CD4-positive, CD25-positive, alpha-beta regulatory T cell (primary cell): Measurements from ENCODE around the gene CTBP2. TPM values are rescaled to one million over a fixed set of nuclear protein-coding genes. Genes with fewer than 3 reads are reported as not detected.

ENCODE experiments used
- ATAC-seq, 2 donors: fragments of 150-1000 bp; cut with Tn5 transposase; one replicate each; pipeline ENCODE4 v1.10.0; 2021; ENCODE audit warnings: low read depth in 2 of 2, moderate number of reproducible peaks in 2 of 2, moderate library complexity in 1 of 2
- DNase-seq, 3 donors: peaks; one replicate each; pipeline versions ENCODE4 v3.0.0 to v3.0.0-alpha.2; 2012 to 2022; ENCODE audit warnings: mixed read lengths in 1 of 3
- H3K27ac ChIP-seq: one replicate; pipeline ENCODE4 v1.7.0; 2013; ENCODE audit warnings: mild to moderate bottlenecking, low read length; ENCODE audit not compliant: insufficient read depth, poor library complexity, severe bottlenecking
- H3K27me3 ChIP-seq: one replicate; pipeline ENCODE4 v1.7.0; 2013; ENCODE audit warnings: low read length; ENCODE audit not compliant: control insufficient read depth, insufficient read depth
- H3K36me3 ChIP-seq: one replicate; pipeline ENCODE4 v1.7.0; 2013; ENCODE audit warnings: mild to moderate bottlenecking, low read length, moderate library complexity; ENCODE audit not compliant: control insufficient read depth, insufficient read depth
- H3K4me1 ChIP-seq: 2 replicates; pipeline ENCODE4 v1.7.0; 2013; ENCODE audit warnings: mild to moderate bottlenecking, low read length; ENCODE audit not compliant: insufficient read depth, control insufficient read depth, poor library complexity, severe bottlenecking
- H3K4me3 ChIP-seq: one replicate; pipeline ENCODE4 v1.7.0; 2013; ENCODE audit warnings: low read depth, mild to moderate bottlenecking, low read length, moderate library complexity
- H3K9me3 ChIP-seq, 2 experiments: 1 replicate in 1 of 2; 2 replicates in 1 of 2; pipeline ENCODE4 v1.7.0; 2013; ENCODE audit warnings: low read length in 2 of 2, mild to moderate bottlenecking in 1 of 2, moderate library complexity in 1 of 2; ENCODE audit not compliant: control insufficient read depth in 2 of 2
- H3K27ac Mint-ChIP-seq, 3 donors: one replicate each; pipeline ENCODE4 v1.8.0; 2020 to 2022; ENCODE audit warnings: mild to moderate bottlenecking in 3 of 3, mixed read lengths in 3 of 3, moderate library complexity in 2 of 3
- H3K27me3 Mint-ChIP-seq: one replicate; pipeline ENCODE4 v1.8.0; 2022; ENCODE audit warnings: mild to moderate bottlenecking, mixed read lengths
- H3K36me3 Mint-ChIP-seq: one replicate; pipeline ENCODE4 v1.8.0; 2020; ENCODE audit warnings: mixed read lengths
- H3K4me1 Mint-ChIP-seq, 4 donors: one replicate each; pipeline ENCODE4 v1.8.0; 2020 to 2022; ENCODE audit warnings: mixed read lengths in 4 of 4, mild to moderate bottlenecking in 1 of 4
- H3K4me3 Mint-ChIP-seq, 4 donors: one replicate each; pipeline ENCODE4 v1.8.0; 2020 to 2022; ENCODE audit warnings: mild to moderate bottlenecking in 4 of 4, mixed read lengths in 4 of 4, moderate library complexity in 3 of 4
- H3K9me3 Mint-ChIP-seq, 7 donors: one replicate each; pipeline ENCODE4 v1.8.0; 2020 to 2022; ENCODE audit warnings: mixed read lengths in 7 of 7, mild to moderate bottlenecking in 3 of 7, moderate library complexity in 2 of 7
- polyA plus RNA-seq, 4 donors: library from polyadenylated mRNA; unstranded; fragments of 300-500 nt; fragmentation: Illumina TruSeq; gene quantifications; one replicate each; pipeline ENCODE4 v1.2.3, GENCODE V29; 2021
- total RNA-seq: library from RNA; stranded (reverse); gene quantifications from one replicate; pipeline ENCODE4 v1.2.3, GENCODE V29; 2022

CTBP2 gene
- total and polyA plus RNA-seq, 5 donors from 2014 or later: 0.10 to 0.49 (median 0.13) TPM; not detected in 2

DNA sequence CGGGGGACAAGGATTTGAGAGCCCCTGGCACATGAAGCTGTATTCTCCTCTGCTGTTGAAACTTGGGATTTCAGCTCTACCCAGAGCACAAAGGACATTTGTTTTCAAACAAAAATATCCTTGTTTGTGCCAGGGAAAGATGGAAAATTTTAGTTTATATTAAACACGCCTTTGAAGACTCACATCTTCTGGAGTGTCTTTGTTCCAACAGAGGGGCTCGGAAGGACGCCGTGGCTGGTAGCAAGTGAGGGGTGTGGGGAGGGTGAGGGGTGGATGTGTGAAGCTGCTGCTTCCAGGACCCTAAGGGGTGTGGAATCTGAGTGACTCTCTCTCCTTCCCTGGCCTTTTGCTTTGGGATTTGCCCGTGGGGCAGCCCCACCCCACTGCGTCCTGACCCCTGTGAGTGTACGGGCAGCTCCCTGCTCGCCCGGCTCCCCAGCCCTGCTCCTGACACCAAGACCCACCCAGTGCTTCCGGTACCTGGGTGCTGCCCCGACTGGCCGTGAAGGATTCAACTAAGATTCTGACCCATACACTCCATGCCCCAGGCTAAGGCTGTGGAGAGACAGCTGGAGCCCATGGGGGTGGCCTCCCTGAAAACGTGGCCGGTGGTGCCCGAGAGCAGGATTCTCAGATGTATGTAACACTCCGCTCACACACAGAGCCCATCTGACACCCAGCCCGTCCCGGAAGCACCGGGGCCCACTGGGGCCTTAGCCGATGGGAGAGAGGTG, 158.9 kb downstream of the CTBP2 start:
- Mint-ChIP-seq H3K36me3 (no peaks in the 10 kb centered on the region), H3K4me1 (no peaks in the 10 kb centered on the region), H3K9me3 (no peaks in the 10 kb centered on the region), H3K27ac (no peak overlapping the region), H3K27me3 (no peaks in the 10 kb centered on the region), H3K4me3 (no peak overlapping the region)
- H3K27me3 ChIP-seq: no peaks in the 10 kb centered on the region
- no peak for DNase-seq
- H3K4me3 ChIP-seq: no peak overlapping the region
- no peaks in the 10 kb centered on the region for H3K4me1 ChIP-seq
- no peak overlapping the region for H3K27ac ChIP-seq
- no peaks in the 10 kb centered on the region for H3K9me3 ChIP-seq
- H3K36me3 ChIP-seq: no peaks in the 10 kb centered on the region
- ATAC-seq: no peak

DNA sequence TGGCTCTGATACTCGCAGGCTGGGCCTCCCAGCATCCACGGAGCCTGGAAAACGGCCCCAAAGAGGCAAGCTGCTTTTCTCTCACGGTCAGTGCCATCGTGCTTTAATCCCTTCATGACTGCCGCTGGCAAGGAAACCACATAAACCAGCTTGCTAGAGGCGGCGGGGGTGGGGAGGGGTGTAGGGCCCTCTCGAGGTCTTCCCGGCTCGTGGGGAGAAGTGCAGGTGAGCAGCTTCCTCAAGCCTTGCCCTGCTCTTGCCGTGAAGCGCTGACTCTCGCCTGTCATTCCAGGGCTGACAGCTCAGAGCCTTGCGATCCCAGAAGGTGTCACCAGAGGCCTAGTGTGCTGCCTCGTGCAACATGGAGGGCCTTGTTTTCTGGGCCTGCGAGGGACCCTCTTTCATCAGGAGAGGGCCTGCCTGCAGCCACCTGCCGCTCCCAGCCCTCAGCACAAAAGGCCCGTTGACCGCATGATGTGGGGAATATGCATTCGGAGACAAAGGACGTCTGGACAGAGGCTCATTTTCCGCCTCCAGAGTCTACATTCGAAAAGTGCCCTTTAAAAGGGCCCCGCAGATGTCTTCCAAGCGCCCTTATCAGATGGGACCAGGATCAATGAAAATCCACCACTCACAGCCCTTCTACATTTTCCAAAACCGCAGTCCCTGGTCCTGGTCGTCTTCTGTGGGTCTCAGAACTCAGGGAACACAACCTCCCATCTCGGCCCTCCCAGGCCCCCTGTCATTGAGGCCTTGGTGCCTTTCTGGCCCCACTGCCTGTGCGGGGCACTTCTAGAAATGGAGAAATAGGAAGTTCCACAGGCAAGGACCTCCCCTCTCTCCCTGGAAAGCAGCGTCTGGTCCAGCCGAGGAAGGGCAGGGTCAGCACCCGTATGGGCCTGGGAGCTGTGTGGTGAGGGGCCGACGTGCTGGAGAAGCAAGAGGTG, 159.7 kb downstream of the CTBP2 start:
- Histone ChIP-seq H3K4me1 (no peaks in the 10 kb centered on the region), H3K4me3 (no peak overlapping the region), H3K27ac (no peak overlapping the region), H3K9me3 (no peaks in the 10 kb centered on the region), H3K27me3 (no peaks in the 10 kb centered on the region), H3K36me3 (no peaks in the 10 kb centered on the region)
- H3K4me1 Mint-ChIP-seq: no peaks in the 10 kb centered on the region
- no peaks in the 10 kb centered on the region for H3K9me3 Mint-ChIP-seq
- H3K27me3 Mint-ChIP-seq: no peaks in the 10 kb centered on the region
- no peaks in the 10 kb centered on the region for H3K36me3 Mint-ChIP-seq
- H3K27ac Mint-ChIP-seq: no peak overlapping the region
- peak in 1 of 3 donors; percentile 10 for DNase-seq
- no peak for ATAC-seq
- no peak overlapping the region for H3K4me3 Mint-ChIP-seq

DNA sequence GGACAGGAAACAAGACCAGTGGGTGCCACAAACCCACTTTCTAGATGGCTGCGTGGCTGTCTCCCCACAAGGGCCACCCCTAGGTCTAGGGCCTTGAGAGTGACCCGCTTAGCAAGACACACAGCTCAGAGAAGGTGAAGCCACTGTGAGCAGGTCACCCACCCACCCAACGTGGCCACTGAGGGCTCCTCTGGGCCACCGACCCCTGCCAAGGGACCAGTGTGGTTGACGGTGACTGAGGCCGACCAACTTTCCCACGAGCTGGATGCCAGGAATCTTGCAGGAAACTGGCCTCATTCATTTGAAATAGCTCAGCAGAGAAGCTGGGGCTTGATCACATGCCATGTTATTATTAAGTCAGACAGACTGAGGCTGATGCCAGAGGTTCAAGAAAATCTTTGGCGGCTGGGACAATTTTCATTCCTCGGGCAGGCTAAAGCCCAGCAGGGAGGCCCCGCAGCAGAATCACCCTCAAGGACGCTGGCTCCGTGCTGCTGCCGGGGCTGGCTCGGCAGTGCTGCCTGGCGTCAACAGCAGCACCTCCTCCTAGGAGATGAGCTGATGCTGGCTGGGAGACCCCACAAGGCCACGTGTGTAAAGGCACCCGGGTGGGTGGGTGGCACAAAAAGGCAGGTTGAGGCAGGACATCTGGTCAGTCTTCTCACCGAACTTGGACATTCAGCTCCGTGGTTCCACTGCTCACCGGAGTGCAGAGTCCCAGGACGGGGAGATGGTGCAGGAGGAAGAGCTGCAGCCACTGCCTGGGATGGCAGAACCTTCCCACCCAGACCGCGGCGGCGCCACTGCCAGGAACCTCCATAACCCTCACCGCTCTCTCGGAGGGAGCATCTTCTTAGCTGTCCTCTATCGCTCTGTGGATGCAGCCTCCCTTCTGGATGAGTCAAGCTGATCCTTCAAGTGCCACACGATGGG, 160.7 kb downstream of the CTBP2 start:
- Histone ChIP-seq H3K36me3 (no peaks in the 10 kb centered on the region), H3K27me3 (no peaks in the 10 kb centered on the region), H3K27ac (no peak overlapping the region), H3K9me3 (no peaks in the 10 kb centered on the region), H3K4me3 (no peak overlapping the region), H3K4me1 (no peaks in the 10 kb centered on the region)
- Mint-ChIP-seq H3K9me3 (no peaks in the 10 kb centered on the region), H3K27ac (no peak overlapping the region), H3K36me3 (no peaks in the 10 kb centered on the region), H3K4me3 (peak overlapping the region in 1 of 4 donors; percentile 43), H3K27me3 (no peaks in the 10 kb centered on the region), H3K4me1 (no peaks in the 10 kb centered on the region)
- DNase-seq (no peak), ATAC-seq (no peak)

DNA sequence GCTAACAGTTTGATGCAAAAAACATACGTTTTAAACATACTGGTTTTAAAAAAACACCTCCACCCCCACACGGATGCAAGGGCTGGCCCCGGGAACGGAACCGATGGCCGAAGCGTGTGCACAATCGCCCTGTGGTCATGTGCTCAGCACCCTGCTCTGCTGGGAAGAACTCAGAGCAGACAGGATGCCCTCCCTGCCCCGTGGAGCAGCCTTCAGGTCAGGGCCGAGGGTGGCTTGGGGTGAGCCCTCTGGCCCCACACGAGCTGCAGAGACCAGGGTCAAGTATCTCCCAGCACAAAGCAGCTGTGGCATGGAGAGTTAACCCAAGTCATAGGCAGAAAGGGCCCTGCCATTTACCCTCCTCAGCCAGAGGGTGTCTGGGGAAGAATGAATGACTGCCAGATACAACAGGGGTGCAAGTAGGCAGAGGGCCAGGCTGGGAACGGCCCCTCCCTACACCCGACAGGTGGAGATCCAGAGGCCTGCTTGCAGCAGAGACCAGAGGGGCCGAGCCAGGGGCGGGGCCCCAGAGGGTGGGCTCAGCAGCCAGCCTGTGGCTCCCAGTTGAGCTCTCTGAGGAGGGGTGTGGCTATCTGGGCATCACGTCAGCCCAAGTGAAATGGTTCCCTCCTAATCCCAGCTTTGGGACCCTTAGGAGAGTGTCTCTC, 161.6 kb downstream of the CTBP2 start:
- Mint-ChIP-seq H3K4me3 (no peak overlapping the region), H3K27ac (no peak overlapping the region), H3K36me3 (no peaks in the 10 kb centered on the region), H3K9me3 (no peaks in the 10 kb centered on the region), H3K27me3 (no peaks in the 10 kb centered on the region), H3K4me1 (no peaks in the 10 kb centered on the region)
- ATAC-seq (no peak), DNase-seq (no peak)
- no peak overlapping the region for H3K27ac ChIP-seq
- no peak overlapping the region for H3K4me3 ChIP-seq
- no peaks in the 10 kb centered on the region for H3K27me3 ChIP-seq
- no peaks in the 10 kb centered on the region for H3K4me1 ChIP-seq
- H3K36me3 ChIP-seq: no peaks in the 10 kb centered on the region
- no peaks in the 10 kb centered on the region for H3K9me3 ChIP-seq

DNA sequence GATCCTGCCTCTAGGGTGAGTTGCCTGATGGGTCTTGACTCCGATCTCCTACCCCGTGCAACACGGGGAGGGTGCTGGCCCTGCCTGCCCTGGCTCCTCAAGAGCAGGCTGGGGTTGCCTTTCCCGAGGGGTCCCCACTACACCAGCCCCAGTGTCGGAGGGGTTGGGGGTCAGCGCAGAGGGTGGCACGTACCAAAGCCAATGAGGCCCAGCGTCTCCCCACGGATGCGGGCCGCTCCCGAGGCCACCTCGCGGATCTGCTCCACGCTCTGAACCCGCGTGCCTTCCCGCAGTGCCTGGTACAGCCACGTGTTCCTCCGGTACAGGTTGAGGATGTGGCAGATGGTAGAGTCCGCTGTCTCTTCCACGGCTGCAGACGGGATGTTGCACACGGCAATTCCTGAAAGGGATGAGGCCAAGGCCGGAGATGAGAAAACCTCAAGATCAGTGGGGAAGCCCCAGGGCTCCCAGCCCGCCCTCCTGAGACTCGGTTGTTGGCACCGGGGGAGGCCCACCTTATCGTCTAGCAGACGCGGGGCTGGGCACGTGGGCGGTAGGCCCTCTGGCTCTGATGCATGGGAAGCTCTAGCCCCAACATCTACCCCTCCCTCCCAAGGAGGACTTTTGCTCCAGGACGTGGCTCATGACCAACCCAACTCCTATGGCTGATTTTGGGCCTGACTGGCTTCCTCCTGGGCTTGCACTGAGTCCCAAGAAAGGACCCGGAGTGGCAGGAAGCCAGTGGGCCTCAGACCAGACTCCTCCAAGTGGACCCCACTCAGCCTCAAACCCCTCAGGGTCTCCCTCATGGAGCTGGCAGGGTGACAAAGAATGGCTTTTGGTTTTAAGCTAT, 162.4 kb downstream of the CTBP2 start:
- no peaks in the 10 kb centered on the region for H3K9me3 ChIP-seq
- ATAC-seq (no peak), DNase-seq (no peak)
- no peak overlapping the region for H3K4me3 ChIP-seq
- H3K27ac ChIP-seq: no peak overlapping the region
- no peak overlapping the region for H3K4me3 Mint-ChIP-seq
- H3K4me1 ChIP-seq: no peaks in the 10 kb centered on the region
- no peaks in the 10 kb centered on the region for H3K36me3 Mint-ChIP-seq
- no peaks in the 10 kb centered on the region for H3K27me3 Mint-ChIP-seq
- no peak overlapping the region for H3K27ac Mint-ChIP-seq
- no peaks in the 10 kb centered on the region for H3K27me3 ChIP-seq
- no peaks in the 10 kb centered on the region for H3K9me3 Mint-ChIP-seq
- H3K36me3 ChIP-seq: no peaks in the 10 kb centered on the region
- H3K4me1 Mint-ChIP-seq: no peaks in the 10 kb centered on the region

DNA sequence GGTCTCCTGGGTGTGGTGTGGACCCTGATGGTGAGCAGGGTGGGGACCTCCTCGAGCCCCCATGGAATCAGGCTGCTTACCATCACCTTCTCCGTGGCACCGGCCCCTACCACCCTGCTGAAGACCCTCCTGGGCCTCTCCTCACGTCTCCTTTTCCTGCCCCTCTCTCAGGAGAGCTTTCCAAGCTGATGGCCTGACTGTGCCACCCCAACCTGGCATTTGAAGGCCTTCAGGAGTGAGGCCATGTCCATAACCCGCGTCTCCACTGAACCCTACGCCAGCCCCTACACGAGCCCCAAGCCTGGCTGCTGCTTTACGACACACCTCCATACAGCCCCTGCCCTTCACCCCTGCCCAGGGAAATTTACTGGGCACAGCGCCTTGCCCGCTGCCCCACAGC, 163.1 kb downstream of the CTBP2 start:
- no peaks in the 10 kb centered on the region for H3K4me1 Mint-ChIP-seq
- no peaks in the 10 kb centered on the region for H3K4me1 ChIP-seq
- no peak overlapping the region for H3K4me3 Mint-ChIP-seq
- H3K36me3 Mint-ChIP-seq: no peaks in the 10 kb centered on the region
- no peaks in the 10 kb centered on the region for H3K36me3 ChIP-seq
- H3K27ac ChIP-seq: no peak overlapping the region
- no peak for ATAC-seq
- H3K9me3 ChIP-seq: no peaks in the 10 kb centered on the region
- H3K27me3 Mint-ChIP-seq: no peaks in the 10 kb centered on the region
- no peak overlapping the region for H3K27ac Mint-ChIP-seq
- no peak overlapping the region for H3K4me3 ChIP-seq
- no peaks in the 10 kb centered on the region for H3K27me3 ChIP-seq
- no peak for DNase-seq
- no peaks in the 10 kb centered on the region for H3K9me3 Mint-ChIP-seq
